C4-2B (cell line): ENCODE results near the gene UNC79.

Experiments
- CTCF ChIP-seq: fragments of 450-650 bp; conservative IDR thresholded peaks from 2 replicates; pipeline ENCODE4 v1.5.1; 2017; ENCODE audit warnings: mild to moderate bottlenecking
- ZFX ChIP-seq: fragments of 450-650 bp; IDR thresholded peaks from 2 replicates; pipeline ENCODE4 v1.6.1; 2017

- TF ChIP-seq CTCF: no peak
- no peak for TF ChIP-seq ZFX
Observed at GRCh38 chr14:93638790-93639189, 208.1 kb downstream of the UNC79 start.
